A673 (cell line): ENCODE measurements around the gene HPS1. TPM values are rescaled to one million over a fixed set of nuclear protein-coding genes. Genes with fewer than 3 reads are reported as not detected.

ENCODE experiments used
- BruUV-seq: library from RNA; stranded (reverse); fragments of 400-500 nt; replicated peaks from 2 replicates; lab custom pipeline; 2021; lab: Mats Ljungman, UMichigan
- CTCF ChIA-PET: fragments of 300-600 bp; sonication (Branson Sonifier 250); formaldehyde crosslinking; loops from one replicate; lab custom pipeline; 2022; ENCODE audit warnings: antibody characterized with exemption; lab: Charles Lee
- POLR2A ChIA-PET: fragments of 300-600 bp; sonication (Branson Sonifier 250); formaldehyde crosslinking; loops from one replicate; lab custom pipeline; 2022; ENCODE audit warnings: antibody characterized with exemption; ENCODE audit not compliant: low non-redundant PET; lab: Charles Lee
- DNase-seq: peaks from one replicate; pipeline ENCODE4 v3.0.0-alpha.2; 2015; ENCODE audit warnings: low spot score
- H3K27ac ChIP-seq: fragments of 200-600 bp; sonication (generic); 2 replicates; pipeline ENCODE4 v1.5.1; 2016; ENCODE audit warnings: mixed run types, low read depth, mild to moderate bottlenecking, mixed read lengths, antibody characterized with exemption, low read length; ENCODE audit not compliant: poor library complexity, severe bottlenecking
- H3K27me3 ChIP-seq: fragments of 200-600 bp; sonication (generic); replicated peaks from 2 replicates; pipeline ENCODE4 v1.6.1; 2017; ENCODE audit warnings: mixed run types, low read depth, mild to moderate bottlenecking, mixed read lengths, antibody characterized with exemption, low read length; ENCODE audit not compliant: insufficient read depth, poor library complexity
- H3K36me3 ChIP-seq: fragments of 200-600 bp; sonication (generic); 2 replicates; pipeline ENCODE4 v1.6.1; 2016; ENCODE audit warnings: mixed run types, mild to moderate bottlenecking, mixed read lengths, antibody characterized with exemption, low read length; ENCODE audit not compliant: insufficient read depth, poor library complexity, severe bottlenecking
- H3K4me1 ChIP-seq: fragments of 200-600 bp; sonication (generic); 2 replicates; pipeline ENCODE4 v1.6.1; 2017; ENCODE audit warnings: mixed run types, mild to moderate bottlenecking, mixed read lengths, antibody characterized with exemption, low read length; ENCODE audit not compliant: insufficient read depth, poor library complexity, severe bottlenecking
- H3K4me3 ChIP-seq: fragments of 200-600 bp; sonication (generic); 2 replicates; pipeline ENCODE4 v1.5.1; 2016; ENCODE audit warnings: low read depth, mixed run types, mild to moderate bottlenecking, mixed read lengths, low read length; ENCODE audit not compliant: poor library complexity, severe bottlenecking
- H3K9me3 ChIP-seq: fragments of 200-600 bp; sonication (generic); 2 replicates; pipeline ENCODE4 v1.6.1; 2016; ENCODE audit warnings: mixed run types, low read depth, mild to moderate bottlenecking, mixed read lengths, antibody characterized with exemption, low read length; ENCODE audit not compliant: poor library complexity, severe bottlenecking
- EZH2 ChIP-seq: fragments of 200-600 bp; sonication (generic); IDR thresholded peaks from 2 replicates; pipeline ENCODE4 v1.6.1; 2017; ENCODE audit warnings: borderline replicate concordance, low read depth, mild to moderate bottlenecking, mixed read lengths, antibody characterized with exemption, low read length; ENCODE audit not compliant: poor library complexity, severe bottlenecking
- intact Hi-C: fragments of 100-400 bp; cut with micrococcal nuclease; formaldehyde crosslinking; loops from one replicate; pipeline ENCODE4 v1.10.0; 2022; ENCODE audit not compliant: unreplicated experiment
- total RNA-seq: library from RNA; stranded (reverse); gene quantifications from 2 replicates; pipeline ENCODE4 v1.2.3, GENCODE V29; 2021
- TF ChIP-seq, protein P1 (sequence below): fragments of 300-800, 200-600 bp; sonication (generic); conservative IDR thresholded peaks from 2 replicates; pipeline ENCODE4 v1.5.1; 2017; ENCODE audit warnings: low read depth, mild to moderate bottlenecking, antibody characterized with exemption, low read length, moderate library complexity, mixed read lengths

HPS1 gene
- total RNA-seq, 1 experiment from 2014 or later, result 40.6 TPM

- CTCF ChIA-PET, result no interaction called here
- Histone ChIP-seq H3K4me3 (no peak overlapping the region), H3K27me3 (no peaks in the 10 kb centered on the region), H3K36me3 (no peaks in the 10 kb centered on the region), H3K27ac (no peak overlapping the region), H3K9me3 (no peaks in the 10 kb centered on the region), H3K4me1 (peaks cover 5% of the 10 kb centered on the region)
- BruUV-seq, result no TSS peak
- no peak for DNase-seq
- intact Hi-C loops, result no loop called here
- POLR2A ChIA-PET, result no interaction called here
- TF ChIP-seq EZH2, result no peak
- TF ChIP-seq, protein P1, sequence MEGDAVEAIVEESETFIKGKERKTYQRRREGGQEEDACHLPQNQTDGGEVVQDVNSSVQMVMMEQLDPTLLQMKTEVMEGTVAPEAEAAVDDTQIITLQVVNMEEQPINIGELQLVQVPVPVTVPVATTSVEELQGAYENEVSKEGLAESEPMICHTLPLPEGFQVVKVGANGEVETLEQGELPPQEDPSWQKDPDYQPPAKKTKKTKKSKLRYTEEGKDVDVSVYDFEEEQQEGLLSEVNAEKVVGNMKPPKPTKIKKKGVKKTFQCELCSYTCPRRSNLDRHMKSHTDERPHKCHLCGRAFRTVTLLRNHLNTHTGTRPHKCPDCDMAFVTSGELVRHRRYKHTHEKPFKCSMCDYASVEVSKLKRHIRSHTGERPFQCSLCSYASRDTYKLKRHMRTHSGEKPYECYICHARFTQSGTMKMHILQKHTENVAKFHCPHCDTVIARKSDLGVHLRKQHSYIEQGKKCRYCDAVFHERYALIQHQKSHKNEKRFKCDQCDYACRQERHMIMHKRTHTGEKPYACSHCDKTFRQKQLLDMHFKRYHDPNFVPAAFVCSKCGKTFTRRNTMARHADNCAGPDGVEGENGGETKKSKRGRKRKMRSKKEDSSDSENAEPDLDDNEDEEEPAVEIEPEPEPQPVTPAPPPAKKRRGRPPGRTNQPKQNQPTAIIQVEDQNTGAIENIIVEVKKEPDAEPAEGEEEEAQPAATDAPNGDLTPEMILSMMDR, result no peak
These were observed 35.0 kb downstream of the HPS1 start for GRCh38 chr10:98411768-98412167.

GRCh38 chr10:98411166-98411565 is 35.6 kb downstream of the HPS1 start:
- H3K9me3 ChIP-seq, result no peaks in the 10 kb centered on the region
- H3K27ac ChIP-seq, result no peak overlapping the region
- intact Hi-C loops, result no loop called here
- no peaks in the 10 kb centered on the region for H3K36me3 ChIP-seq
- ChIA-PET POLR2A (interaction anchor here (0.7 kb wide), 1 partner anchor 336 kb away, joined by 7 read pairs; no protein-coding TSS in a partner anchor), CTCF (no interaction called here)
- peaks cover 5% of the 10 kb centered on the region for H3K4me1 ChIP-seq
- BruUV-seq, result no TSS peak
- H3K27me3 ChIP-seq, result no peaks in the 10 kb centered on the region
- TF ChIP-seq, protein P1, result no peak
- no peak for TF ChIP-seq EZH2
- no peak overlapping the region for H3K4me3 ChIP-seq
- DNase-seq, result no peak

DNA sequence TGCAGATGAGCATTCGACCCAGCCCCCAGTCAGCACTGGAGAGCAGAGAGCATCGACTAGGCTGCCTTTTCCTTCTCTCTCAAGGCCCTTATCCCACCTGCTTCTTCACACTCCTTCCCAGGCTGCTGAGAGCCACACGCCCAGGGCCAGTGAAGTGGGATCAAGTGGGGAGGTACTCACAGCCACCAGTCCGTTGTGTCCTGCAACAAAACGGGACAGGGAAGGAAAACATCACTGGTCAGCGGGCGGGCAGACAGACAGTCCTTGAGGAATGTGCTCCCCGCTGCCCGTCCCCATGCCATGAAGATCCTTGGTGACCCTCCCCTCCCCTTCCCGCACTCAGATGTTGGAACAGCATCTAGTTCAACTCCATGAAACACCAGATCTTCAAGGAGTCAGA is 36.0 kb downstream of the HPS1 start:
- no peak for TF ChIP-seq EZH2
- TF ChIP-seq, protein P1, result no peak
- ChIA-PET POLR2A (interaction anchor here (0.7 kb wide), 1 partner anchor 336 kb away, joined by 7 read pairs; no protein-coding TSS in a partner anchor), CTCF (no interaction called here)
- no TSS peak for BruUV-seq
- Histone ChIP-seq H3K36me3 (no peaks in the 10 kb centered on the region), H3K4me1 (peaks cover 5% of the 10 kb centered on the region), H3K27me3 (no peaks in the 10 kb centered on the region), H3K4me3 (no peak overlapping the region), H3K27ac (no peak overlapping the region), H3K9me3 (no peaks in the 10 kb centered on the region)
- intact Hi-C loops, result no loop called here
- DNase-seq, result no peak
